Subcutaneous adipose tissue (tissue), 4 donors: ENCODE measurements around the gene SGMS2. TPM values are rescaled to one million over a fixed set of nuclear protein-coding genes. Genes with fewer than 3 reads are reported as not detected.

Experiments
- total RNA-seq, 4 donors: library from RNA; depleted of rRNA; stranded (reverse); fragments of >200 nt; gene quantifications; one replicate each; pipeline ENCODE4 v1.1.0, GENCODE V29; 2016
- TF ChIP-seq, protein P1 (sequence below): fragments of 450-650 bp; IDR thresholded peaks from one replicate; pipeline ENCODE4 v1.5.1; 2016; ENCODE audit warnings: low read depth, mild to moderate bottlenecking, control low read depth, antibody characterized with exemption, moderate library complexity

The SGMS2 gene
- total RNA-seq, 4 donors from 2014 or later, result 24.1 to 82.8 (median 59.6) TPM

DNA sequence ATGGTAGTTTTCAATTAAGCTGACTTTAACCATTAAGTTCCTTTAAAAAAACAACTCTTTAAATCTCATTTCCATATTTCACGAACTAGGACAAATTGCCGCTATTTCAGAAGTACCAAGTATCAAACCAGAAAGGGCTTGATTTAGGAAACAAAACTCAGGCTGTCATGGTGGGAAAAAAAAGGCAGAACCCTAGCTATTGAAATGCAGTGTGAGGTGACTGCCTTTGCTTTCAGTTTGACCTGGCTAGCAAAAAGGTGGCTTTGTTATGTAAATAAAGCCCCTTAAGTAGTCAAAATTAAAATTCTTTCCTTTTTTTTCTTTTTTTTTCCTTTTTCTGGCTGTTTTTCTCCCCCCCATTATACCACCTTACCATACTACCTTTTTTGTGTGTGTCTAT, 66.0 kb downstream of the SGMS2 start:
- TF ChIP-seq, protein P1, sequence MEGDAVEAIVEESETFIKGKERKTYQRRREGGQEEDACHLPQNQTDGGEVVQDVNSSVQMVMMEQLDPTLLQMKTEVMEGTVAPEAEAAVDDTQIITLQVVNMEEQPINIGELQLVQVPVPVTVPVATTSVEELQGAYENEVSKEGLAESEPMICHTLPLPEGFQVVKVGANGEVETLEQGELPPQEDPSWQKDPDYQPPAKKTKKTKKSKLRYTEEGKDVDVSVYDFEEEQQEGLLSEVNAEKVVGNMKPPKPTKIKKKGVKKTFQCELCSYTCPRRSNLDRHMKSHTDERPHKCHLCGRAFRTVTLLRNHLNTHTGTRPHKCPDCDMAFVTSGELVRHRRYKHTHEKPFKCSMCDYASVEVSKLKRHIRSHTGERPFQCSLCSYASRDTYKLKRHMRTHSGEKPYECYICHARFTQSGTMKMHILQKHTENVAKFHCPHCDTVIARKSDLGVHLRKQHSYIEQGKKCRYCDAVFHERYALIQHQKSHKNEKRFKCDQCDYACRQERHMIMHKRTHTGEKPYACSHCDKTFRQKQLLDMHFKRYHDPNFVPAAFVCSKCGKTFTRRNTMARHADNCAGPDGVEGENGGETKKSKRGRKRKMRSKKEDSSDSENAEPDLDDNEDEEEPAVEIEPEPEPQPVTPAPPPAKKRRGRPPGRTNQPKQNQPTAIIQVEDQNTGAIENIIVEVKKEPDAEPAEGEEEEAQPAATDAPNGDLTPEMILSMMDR, result no peak

DNA sequence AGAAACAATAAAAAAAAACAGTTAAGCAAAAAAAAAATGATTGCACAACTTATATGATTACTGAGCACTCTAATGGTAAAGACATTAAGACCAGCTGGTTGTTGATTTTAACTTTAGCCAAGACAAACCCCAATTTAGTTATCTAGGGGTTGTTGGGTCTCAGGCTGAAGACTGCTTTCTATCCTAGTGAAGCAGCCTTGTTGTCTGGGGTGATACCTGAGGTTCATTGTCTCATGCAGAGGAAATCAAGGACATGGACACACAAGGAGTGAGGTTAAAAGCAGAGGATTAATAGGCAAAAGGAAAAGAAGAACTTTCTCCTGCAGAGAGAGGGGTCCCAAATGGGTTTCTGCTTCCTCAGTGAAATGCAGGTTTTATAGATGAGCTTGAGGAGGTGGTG, 66.6 kb downstream of the SGMS2 start:
- TF ChIP-seq, protein P1, result no peak

DNA sequence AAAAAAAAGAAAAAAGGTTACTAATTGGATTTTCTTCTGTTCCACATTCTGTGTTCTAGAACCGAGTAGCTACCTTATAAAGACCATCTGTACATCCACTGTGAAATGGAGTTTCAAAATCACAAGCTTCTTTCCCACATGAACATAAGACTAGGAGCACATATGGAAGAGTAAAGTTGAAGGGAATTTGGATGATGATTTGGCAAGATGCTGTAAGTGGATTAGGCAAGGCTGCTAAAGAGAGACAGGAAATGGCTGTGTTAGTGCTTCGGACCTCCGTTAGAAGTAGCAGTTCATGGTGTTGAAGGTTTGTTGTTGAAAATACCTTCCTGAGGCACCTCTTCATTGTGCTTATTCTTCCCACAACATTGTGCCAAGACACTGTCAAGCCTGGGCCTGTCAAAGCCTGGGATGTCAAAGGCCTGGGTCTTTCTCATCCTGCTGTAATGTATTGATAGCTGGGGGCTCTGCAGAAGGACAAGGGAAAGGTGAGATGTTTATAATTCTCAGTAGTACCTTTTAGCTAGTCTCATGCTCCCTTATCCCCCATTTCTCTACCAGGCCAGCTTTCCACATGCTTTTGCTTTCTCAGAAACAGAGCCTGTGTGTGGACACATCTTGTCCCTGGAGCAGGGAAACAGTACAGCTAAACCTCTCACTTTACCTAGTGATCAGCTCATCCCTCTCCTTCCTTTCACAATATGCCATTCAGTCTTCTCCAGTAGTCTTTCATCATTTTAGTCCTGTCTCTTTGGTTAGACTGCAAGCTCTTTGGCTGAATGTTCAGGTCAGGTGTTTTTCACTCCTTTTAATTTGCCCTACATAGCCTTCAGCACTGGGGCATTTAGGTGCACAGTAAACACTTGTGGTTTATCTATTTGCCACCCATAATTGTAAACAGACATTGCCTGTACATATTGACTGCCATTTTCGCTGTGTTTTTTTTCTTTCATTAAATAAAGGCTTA, 68.7 kb downstream of the SGMS2 start:
- TF ChIP-seq, protein P1, result no peak

DNA sequence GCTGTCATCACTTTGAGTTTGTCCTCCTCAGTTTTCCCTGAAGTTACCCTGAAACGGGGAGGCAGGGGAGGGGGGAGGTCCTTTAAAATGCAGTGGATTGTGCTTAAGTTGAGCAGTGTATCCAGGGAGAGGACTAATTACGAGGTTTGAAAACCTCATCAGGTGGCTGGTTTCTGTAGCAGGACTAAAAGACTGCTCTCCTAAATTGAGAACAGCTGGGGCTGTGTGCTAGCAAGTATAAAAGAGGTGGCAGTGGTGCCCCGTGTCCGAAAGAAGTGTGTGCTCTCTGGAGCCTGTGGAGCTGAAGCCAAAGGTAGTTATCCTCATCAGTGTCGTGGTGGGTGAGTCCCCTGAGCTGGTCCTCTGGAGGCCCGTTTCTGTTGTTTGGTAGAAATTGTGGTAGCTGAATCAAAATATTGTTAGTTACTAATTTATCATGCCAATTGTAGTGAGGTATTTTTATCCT, 69.4 kb downstream of the SGMS2 start:
- TF ChIP-seq, protein P1, result no peak

DNA sequence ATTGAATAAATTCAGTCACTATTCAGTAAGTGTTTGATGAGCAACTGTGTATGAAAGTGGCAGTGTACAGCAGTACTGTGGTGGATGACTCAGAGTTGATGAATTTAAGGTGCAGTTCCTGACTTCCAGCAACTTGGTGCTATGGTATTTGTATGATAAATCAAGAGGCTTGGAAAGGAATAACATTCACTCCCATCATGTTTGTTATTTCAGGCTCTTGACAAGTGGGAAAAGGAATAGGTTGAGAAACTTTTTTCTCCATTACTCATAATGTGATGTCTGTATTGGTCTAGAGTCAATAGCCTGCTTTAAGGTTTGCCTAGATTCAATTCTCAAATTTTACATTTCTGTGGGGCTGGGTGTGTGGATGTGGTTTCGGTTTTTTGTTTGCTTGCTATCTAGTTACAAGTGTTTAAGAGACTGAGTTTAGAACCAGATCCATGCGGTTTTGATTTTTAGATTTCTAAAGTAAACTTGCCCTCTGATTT, 71.5 kb downstream of the SGMS2 start:
- TF ChIP-seq, protein P1, result no peak

DNA sequence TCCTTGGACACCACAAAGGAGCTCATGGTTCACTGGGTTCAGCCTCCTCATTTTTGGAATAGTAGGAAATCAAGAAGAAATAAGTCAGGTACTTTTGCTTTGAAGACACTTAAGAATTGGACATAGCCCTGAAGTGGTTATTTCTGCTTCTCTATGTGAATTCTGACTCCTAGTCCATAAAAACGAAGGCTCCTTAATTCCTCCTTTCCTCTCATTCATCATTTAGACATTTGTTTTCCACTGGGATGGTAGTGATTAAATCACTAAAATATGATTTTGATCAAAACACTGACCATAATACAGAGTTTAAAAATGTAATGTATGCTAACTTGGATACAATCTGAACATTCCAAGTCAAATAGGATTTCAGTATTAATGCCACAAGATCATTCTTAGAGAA, 71.9 kb downstream of the SGMS2 start:
- TF ChIP-seq, protein P1, result no peak

DNA sequence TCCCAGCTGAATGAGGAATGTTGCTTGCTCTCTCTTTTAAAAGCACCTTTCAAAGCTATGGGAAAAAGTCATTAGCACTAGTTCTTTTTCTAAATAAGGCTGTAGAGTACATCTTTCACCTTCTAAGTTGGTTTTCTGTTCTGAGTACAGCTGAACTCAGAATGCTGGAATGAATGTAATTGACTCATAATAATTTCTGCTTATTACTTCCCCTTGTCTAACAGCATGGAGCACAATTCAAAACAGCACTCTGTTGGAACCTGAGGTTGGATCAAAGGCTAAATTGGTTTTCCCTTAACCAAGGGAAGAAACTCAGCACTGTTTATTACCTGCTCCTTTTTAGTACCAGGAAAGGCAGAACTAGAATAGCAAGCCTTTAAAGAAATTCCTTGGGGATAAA, 73.1 kb downstream of the SGMS2 start:
- TF ChIP-seq, protein P1, result no peak
